Measurements from ENCODE around the gene KIAA1958. TPM values are rescaled to one million over a fixed set of nuclear protein-coding genes. Genes with fewer than 3 reads are reported as not detected.

KIAA1958 gene
- total RNA-seq, 1 donor: 2.5 TPM

DNA sequence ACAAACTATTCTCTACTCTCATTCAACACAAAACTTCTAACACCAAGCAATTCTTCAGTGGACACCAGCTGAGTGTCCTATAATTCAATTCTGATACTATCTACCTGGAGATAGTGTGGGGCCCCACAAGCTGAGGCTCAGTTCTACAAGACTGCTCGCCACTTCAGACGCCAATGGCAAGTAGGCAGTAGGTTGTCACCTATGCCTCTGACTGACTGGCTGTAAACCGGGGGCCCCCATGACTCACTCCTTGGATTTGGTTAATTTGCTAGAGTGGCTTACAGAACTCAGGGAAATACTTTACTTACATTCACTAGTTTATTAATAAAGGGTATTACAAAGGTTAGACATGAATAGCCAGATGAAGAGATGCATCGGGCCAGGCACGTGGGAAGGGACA, 209.8 kb downstream of the KIAA1958 start:
- Histone ChIP-seq H2AFZ (ENCODE audit: low read length) (no peak overlapping the region), H3K79me2 (ENCODE audit: insufficient read depth, low read length) (peaks cover 5% of the 10 kb centered on the region), H3K27ac (ENCODE audit: low read depth, low read length) (no peak overlapping the region), H4K20me1 (ENCODE audit: insufficient read depth, low read length) (peaks cover 5% of the 10 kb centered on the region), H3K9me3 (ENCODE audit: low read depth, low read length) (no peaks in the 10 kb centered on the region), H3K27me3 (ENCODE audit: insufficient read depth, low read length) (no peaks in the 10 kb centered on the region), H3K36me3 (ENCODE audit: insufficient read depth, low read length) (peaks cover 17% of the 10 kb centered on the region), H3K4me2 (ENCODE audit: insufficient read depth, low read length) (no peak overlapping the region), H3K4me3 (ENCODE audit: insufficient read depth, low read length) (no peak overlapping the region), H3K4me1 (ENCODE audit: insufficient read depth, low read length) (peaks cover 3% of the 10 kb centered on the region)
- no peak for DNase-seq (ENCODE audit: insufficient read length, low spot score, missing footprints)
- TF ChIP-seq, protein P1, sequence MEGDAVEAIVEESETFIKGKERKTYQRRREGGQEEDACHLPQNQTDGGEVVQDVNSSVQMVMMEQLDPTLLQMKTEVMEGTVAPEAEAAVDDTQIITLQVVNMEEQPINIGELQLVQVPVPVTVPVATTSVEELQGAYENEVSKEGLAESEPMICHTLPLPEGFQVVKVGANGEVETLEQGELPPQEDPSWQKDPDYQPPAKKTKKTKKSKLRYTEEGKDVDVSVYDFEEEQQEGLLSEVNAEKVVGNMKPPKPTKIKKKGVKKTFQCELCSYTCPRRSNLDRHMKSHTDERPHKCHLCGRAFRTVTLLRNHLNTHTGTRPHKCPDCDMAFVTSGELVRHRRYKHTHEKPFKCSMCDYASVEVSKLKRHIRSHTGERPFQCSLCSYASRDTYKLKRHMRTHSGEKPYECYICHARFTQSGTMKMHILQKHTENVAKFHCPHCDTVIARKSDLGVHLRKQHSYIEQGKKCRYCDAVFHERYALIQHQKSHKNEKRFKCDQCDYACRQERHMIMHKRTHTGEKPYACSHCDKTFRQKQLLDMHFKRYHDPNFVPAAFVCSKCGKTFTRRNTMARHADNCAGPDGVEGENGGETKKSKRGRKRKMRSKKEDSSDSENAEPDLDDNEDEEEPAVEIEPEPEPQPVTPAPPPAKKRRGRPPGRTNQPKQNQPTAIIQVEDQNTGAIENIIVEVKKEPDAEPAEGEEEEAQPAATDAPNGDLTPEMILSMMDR (IDR thresholded peaks at IDR 0.05; ENCODE audit: extremely low read depth, low read depth, low read length): no peak

GRCh38 chr9:112699230-112699629, 212.6 kb downstream of the KIAA1958 start:
- H3K9me3 ChIP-seq (ENCODE audit: low read depth, low read length): no peaks in the 10 kb centered on the region
- H3K27ac ChIP-seq (ENCODE audit: low read depth, low read length): no peak overlapping the region
- peaks cover 9% of the 10 kb centered on the region for H3K36me3 ChIP-seq (ENCODE audit: insufficient read depth, low read length)
- H3K79me2 ChIP-seq (ENCODE audit: insufficient read depth, low read length): peaks cover 17% of the 10 kb centered on the region
- H3K4me1 ChIP-seq (ENCODE audit: insufficient read depth, low read length): peaks cover 3% of the 10 kb centered on the region
- TF ChIP-seq, protein P1 (IDR thresholded peaks at IDR 0.05; ENCODE audit: extremely low read depth, low read depth, low read length): no peak
- H3K4me3 ChIP-seq (ENCODE audit: insufficient read depth, low read length): no peak overlapping the region
- DNase-seq (ENCODE audit: insufficient read length, low spot score, missing footprints): no peak
- H4K20me1 ChIP-seq (ENCODE audit: insufficient read depth, low read length): peaks cover 9% of the 10 kb centered on the region
- no peak overlapping the region for H2AFZ ChIP-seq (ENCODE audit: low read length)
- no peaks in the 10 kb centered on the region for H3K27me3 ChIP-seq (ENCODE audit: insufficient read depth, low read length)
- no peak overlapping the region for H3K4me2 ChIP-seq (ENCODE audit: insufficient read depth, low read length)

DNA sequence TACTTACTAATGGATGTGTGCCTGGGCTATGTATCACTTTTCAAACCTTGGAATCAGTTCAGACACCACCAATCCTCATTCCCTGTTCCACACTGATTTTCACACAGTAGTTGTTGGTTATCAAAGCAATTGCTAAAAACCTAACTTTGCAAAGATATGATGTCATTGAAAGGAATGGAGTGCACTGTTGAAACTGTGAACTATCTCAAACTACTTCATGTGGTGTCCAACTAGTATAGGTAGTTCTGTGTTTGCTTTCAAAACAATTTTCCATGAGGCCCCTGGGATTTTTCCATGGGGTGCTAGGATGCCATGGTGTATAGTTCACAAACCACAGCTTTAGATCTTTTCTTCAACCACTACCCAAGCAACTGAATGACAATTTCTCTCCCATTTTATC, 213.5 kb downstream of the KIAA1958 start:
- Histone ChIP-seq H3K79me2 (ENCODE audit: insufficient read depth, low read length) (peaks cover 19% of the 10 kb centered on the region), H4K20me1 (ENCODE audit: insufficient read depth, low read length) (peaks cover 9% of the 10 kb centered on the region), H3K9me3 (ENCODE audit: low read depth, low read length) (no peaks in the 10 kb centered on the region), H3K4me2 (ENCODE audit: insufficient read depth, low read length) (no peak overlapping the region), H2AFZ (ENCODE audit: low read length) (no peak overlapping the region), H3K4me1 (ENCODE audit: insufficient read depth, low read length) (peaks cover 3% of the 10 kb centered on the region), H3K27me3 (ENCODE audit: insufficient read depth, low read length) (no peaks in the 10 kb centered on the region), H3K27ac (ENCODE audit: low read depth, low read length) (peak overlapping the region; percentile 17), H3K36me3 (ENCODE audit: insufficient read depth, low read length) (peaks cover 9% of the 10 kb centered on the region), H3K4me3 (ENCODE audit: insufficient read depth, low read length) (no peak overlapping the region)
- TF ChIP-seq, protein P1 (IDR thresholded peaks at IDR 0.05; ENCODE audit: extremely low read depth, low read depth, low read length): no peak
- peak; percentile 38 for DNase-seq (ENCODE audit: insufficient read length, low spot score, missing footprints)

GRCh38 chr9:112703304-112703703, 216.7 kb downstream of the KIAA1958 start:
- peaks cover 23% of the 10 kb centered on the region for H3K79me2 ChIP-seq (ENCODE audit: insufficient read depth, low read length)
- peaks cover 3% of the 10 kb centered on the region for H3K4me1 ChIP-seq (ENCODE audit: insufficient read depth, low read length)
- no peak overlapping the region for H3K4me2 ChIP-seq (ENCODE audit: insufficient read depth, low read length)
- H2AFZ ChIP-seq (ENCODE audit: low read length): no peak overlapping the region
- no peaks in the 10 kb centered on the region for H3K27me3 ChIP-seq (ENCODE audit: insufficient read depth, low read length)
- H3K36me3 ChIP-seq (ENCODE audit: insufficient read depth, low read length): no peaks in the 10 kb centered on the region
- H3K27ac ChIP-seq (ENCODE audit: low read depth, low read length): no peak overlapping the region
- H4K20me1 ChIP-seq (ENCODE audit: insufficient read depth, low read length): peaks cover 3% of the 10 kb centered on the region
- DNase-seq (ENCODE audit: insufficient read length, low spot score, missing footprints): no peak
- TF ChIP-seq, protein P1 (IDR thresholded peaks at IDR 0.05; ENCODE audit: extremely low read depth, low read depth, low read length): no peak
- H3K9me3 ChIP-seq (ENCODE audit: low read depth, low read length): no peaks in the 10 kb centered on the region
- H3K4me3 ChIP-seq (ENCODE audit: insufficient read depth, low read length): no peak overlapping the region

Measured in osteoblast (primary cell).